GM13976 (cell line): Measurements from ENCODE around the gene LSM2.

ENCODE experiments used
- DNase-seq: peaks from one replicate; pipeline ENCODE4 v3.0.0; 2012; ENCODE audit warnings: low spot score
- in situ Hi-C: fragments of 300-500 bp; cut with MboI; formaldehyde crosslinking; loops from one replicate; pipeline ENCODE4 v1.12.0; 2022; ENCODE audit warnings: low sequenced_read_pairs, mixed read lengths, inconsistent platforms; ENCODE audit not compliant: unreplicated experiment
- TF ChIP-seq, protein P1 (sequence below): IDR thresholded peaks from 2 replicates; pipeline ENCODE4 v1.5.1; 2012; ENCODE audit warnings: borderline replicate concordance, mild to moderate bottlenecking; ENCODE audit not compliant: insufficient read depth; ENCODE audit errors: extremely low read depth, missing control alignments, control extremely low read depth

LSM2 gene

DNA sequence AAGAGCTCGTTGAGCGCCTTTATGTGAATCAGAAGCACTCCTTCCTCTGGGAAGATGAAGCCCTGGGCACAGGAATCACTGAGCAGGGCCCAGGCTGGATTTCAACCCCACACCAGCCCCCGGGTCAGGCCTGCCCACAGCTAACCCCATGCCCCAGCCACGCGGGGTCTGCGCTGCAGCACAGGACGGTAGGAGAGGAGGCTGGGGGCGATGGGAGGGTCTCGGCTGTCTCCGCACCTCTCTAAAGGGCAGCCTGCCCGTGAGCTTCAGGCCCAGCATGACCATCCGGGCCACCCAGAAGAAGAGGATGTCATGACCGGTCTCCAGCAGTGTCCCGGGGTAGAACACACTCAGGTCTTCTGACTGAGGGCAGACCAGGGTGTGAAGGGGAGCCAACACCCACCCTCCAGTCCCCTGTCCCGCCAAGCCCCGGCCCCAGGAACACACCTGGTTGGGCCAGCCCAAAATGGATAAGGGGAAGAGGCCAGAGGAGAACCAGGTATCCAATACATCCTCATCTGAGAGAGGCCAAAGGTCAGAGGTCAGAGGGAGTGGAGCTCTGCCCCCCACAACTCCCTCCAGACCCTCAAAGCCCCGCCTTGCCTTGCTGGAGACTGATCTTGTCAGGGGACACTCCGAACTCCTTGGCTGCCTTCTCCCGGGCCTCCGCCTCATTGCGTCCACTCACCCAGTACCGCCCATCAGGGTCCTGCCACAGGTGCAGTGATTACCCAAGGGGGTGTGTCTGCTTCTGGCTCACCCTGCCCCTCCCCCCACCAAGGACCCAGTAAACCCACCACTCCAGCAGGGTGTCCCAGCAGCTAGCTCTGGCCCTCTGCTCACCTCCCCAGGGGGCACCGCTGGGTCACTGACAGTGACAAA lies 25.3 kb downstream of the LSM2 start:
- TF ChIP-seq, protein P1, sequence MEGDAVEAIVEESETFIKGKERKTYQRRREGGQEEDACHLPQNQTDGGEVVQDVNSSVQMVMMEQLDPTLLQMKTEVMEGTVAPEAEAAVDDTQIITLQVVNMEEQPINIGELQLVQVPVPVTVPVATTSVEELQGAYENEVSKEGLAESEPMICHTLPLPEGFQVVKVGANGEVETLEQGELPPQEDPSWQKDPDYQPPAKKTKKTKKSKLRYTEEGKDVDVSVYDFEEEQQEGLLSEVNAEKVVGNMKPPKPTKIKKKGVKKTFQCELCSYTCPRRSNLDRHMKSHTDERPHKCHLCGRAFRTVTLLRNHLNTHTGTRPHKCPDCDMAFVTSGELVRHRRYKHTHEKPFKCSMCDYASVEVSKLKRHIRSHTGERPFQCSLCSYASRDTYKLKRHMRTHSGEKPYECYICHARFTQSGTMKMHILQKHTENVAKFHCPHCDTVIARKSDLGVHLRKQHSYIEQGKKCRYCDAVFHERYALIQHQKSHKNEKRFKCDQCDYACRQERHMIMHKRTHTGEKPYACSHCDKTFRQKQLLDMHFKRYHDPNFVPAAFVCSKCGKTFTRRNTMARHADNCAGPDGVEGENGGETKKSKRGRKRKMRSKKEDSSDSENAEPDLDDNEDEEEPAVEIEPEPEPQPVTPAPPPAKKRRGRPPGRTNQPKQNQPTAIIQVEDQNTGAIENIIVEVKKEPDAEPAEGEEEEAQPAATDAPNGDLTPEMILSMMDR, result no peak
- no peak for DNase-seq
- in situ Hi-C loops, result no loop called here

DNA sequence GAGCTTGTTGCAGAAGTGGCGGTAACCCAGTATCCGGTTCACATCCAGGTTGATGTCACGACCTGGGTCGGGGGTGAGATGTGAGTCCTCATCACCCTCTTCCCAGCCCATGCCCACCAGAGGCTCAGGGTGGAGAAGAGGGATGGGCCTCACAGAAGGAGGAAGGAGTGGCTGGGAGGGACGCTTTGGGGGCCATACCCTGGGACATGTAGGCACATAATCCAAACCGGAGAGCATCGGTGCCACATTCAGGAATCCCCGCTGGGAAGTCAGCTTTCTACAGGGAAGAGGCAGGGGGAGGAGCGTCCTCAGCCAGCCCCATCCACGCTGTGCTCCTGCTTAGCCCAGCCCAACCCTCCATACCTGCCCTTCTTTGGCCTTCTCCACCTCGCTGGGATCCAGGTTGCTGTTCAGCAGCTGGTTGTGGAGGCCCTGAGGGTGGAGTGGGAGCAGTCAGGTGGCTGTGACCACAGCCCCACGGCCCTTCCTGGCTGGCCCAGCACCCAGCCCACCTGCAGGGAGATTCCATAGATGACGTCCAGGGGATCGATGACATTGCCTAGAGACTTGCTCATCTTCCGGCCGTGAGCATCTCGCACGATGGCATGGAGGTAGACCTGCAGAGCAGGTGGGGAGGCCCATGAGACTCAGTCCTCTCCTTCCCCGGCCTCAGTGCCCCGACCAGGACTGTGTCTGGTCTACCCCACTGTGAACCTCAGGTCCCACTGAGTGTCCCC lies 26.1 kb downstream of the LSM2 start:
- in situ Hi-C loops, result no loop called here
- TF ChIP-seq, protein P1, result no peak
- no peak for DNase-seq

DNA sequence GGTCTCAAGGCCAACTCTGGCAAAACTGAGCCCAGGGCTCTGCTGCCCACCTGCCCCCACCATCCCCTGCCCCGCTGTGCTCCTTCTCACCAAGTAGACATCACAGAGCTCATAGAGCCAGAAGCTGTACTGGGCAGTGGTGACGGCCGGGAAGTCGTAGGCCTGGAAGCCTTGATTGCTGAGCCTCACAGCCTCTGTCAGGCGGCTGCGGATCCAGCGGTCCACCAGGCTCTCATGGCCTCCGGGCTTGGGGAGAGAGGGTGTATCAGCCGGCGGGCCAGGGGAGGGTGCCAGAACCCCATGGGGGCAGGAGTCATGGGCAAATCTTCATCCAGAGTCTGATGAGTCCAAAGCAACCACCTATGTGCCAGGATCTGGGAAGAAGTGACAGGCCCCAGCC lies 26.9 kb downstream of the LSM2 start:
- TF ChIP-seq, protein P1, result no peak
- in situ Hi-C loops, result no loop called here
- no peak for DNase-seq

DNA sequence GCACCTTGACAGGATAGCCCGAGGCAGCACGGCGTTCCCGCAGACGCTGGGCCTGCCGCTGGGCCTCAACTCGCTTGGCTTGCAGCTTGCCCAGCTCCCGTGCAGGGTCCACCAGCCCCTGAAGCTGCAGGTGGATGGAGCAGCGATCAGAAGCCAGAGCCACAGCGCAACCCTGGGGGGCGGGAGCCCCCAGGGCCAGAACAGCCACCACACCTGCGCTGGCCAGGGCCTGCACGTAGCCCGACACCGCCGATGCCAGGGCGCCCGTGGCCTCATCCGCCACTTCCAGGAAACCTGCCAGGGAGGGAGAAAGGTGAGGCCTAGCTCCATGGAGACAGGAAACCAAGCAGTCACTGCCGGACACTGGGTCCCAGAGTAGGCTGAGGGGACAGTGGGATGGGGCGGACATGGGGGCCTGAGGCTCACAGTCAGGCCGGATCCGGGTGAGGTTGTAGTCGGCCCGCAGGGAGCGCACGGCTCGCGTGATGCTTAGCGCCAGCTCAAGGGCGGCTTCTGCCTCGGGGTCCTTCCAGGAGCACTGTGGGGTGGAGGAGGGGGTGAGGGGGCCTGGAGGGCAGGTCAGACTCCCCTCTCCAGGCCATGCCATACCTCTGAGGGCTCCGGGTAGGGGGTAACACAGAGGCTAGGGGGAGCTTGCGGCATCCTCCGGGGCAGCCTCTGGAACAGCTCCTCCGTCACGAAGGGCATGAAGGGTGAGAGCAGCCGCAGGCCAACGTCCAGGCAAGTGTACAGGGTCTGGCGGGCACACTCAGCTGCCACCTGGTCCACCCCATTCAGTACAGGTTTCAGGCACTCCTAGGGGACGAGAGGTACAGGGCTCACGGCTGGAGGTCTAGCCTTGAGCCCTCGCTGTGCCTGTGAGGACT lies 27.5 kb downstream of the LSM2 start:
- in situ Hi-C loops, result no loop called here
- TF ChIP-seq, protein P1, result no peak
- DNase-seq, result no peak

DNA sequence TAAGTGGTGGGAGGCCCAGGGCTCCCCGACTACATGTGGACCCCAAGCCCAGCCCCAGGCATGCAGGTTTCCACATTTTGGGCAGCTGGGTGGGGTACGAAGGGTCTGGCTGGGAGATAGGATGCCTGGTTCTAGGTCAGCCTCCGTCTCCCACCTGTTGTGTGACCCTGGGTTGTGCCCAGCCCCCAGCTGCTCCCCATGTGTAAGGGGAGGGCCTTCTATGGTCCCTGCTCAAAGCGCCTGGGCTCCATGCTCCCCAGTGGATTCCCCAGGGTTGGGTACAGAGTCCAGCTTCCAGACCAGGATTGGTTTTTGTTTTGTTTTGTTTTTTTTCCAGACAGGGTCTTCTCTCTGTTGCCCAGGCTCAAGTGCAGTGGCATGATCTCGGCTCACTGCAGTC lies 28.6 kb downstream of the LSM2 start:
- in situ Hi-C loops, result no loop called here

DNA sequence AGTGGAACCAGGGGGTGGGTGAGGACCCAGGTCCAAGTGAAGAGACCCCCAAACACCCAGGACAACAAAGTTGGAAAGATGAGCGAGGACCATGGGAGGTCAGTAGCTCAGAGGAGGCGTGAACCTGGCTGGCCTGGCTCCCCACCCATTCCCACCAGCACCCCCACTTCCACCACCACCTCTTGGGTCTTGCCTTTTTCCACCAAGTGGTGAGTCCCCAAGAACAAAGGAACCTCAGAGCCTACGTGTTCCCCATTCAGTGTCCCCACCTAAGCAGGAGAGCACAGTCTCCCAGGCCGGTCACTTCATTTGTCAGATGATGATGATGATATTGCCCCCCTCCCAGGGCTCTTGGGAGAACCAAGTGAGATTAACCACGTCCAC lies 29.1 kb downstream of the LSM2 start:
- in situ Hi-C loops, result no loop called here
- DNase-seq, result no peak
- TF ChIP-seq, protein P1, result no peak

More for the DNA sequence above, 28.6 kb downstream of the LSM2 start:
- TF ChIP-seq, protein P1, result no peak
- DNase-seq, result no peak
